Measurements from ENCODE around the gene FJX1. TPM values are rescaled to one million over a fixed set of nuclear protein-coding genes. Genes with fewer than 3 reads are reported as not detected.

The FJX1 gene, protein sequence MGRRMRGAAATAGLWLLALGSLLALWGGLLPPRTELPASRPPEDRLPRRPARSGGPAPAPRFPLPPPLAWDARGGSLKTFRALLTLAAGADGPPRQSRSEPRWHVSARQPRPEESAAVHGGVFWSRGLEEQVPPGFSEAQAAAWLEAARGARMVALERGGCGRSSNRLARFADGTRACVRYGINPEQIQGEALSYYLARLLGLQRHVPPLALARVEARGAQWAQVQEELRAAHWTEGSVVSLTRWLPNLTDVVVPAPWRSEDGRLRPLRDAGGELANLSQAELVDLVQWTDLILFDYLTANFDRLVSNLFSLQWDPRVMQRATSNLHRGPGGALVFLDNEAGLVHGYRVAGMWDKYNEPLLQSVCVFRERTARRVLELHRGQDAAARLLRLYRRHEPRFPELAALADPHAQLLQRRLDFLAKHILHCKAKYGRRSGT
- 39.0 and 45.0 TPM in 2 replicates for total RNA-seq

DNA sequence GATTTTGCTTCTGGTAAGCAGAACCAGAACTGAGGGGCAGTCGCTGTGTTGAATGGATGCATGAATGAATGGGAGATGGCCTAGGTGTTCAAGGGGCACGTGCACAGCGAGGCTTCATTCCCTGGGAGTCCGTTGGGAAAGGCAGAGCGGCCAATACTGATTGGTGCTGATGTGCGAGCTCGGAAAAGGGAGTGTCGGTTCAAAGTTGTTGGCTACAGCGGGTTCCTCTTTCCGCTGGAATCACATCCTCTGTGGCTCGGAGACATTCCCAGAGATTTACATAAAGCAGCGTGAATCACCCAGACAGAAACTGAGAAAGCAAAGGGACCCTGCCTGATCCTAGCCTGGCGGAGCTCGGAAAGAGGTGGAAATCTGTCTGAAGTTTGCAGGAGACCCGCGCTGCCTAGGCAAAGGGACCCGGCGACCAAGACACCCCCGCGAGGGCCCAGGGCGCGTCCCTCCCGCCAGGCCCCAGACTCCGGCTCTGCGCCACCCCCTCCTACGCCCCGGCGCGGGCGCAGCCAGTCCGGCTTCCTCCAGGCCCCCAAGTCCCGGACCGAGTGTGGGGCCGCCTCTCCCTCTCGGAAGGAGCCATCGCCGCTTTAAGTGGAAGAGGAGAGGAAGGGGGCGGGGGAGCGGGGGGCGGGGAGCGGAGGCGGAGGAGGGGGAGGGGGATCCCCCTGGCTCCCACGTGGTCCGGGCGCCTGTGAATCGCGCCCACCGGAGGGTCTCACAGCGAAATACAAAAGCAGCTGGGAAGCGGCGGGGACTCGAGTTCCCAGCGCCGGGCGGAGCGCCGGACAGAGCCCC, at the start of gene FJX1:
Gene FJX1 (plus strand): TSS at position 774 of the 810 bp plus-strand sequence. CDS start 177 bp downstream, outside the sequence.

DNA sequence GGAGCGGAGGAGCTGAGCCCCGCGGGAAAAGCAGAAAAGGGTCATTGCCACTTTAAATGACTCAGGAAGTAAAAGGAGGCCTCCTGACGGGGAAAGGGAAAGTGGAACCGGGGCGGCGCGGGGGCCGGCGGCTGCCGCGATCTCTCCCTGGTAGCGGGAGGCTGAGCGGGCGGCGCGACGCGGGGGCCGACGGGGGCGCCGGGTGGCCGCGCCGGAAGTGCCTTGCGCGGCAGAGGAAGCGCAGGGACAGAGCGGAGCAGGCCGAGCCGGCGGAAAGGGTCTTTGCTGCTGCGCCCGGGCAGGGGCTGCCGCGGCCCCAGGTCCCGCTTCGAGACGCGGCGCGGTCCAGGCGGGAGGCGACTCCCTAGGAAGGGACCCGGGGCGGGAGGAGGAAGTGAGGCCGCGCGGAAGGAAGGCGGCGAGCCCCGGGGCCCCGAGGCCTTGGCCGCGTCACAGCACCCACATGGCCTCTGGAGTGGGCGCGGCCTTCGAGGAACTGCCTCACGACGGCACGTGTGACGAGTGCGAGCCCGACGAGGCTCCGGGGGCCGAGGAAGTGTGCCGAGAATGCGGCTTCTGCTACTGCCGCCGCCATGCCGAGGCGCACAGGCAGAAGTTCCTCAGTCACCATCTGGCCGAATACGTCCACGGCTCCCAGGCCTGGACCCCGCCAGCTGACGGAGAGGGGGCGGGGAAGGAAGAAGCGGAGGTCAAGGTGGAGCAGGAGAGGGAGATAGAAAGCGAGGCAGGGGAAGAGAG, 44.6 kb downstream of the FJX1 start, which contains the start of gene TRIM44:
Gene TRIM44 (plus strand): TSS at position 127 of the 759 bp plus-strand sequence. CDS start 337 bp downstream, at position 464.

Other genes with a start within 250 kb of the FJX1 start
- not detected in 2 replicates for gene SLC1A2, start 198.9 kb upstream of the FJX1 start, total RNA-seq
- 0.32 and 1.7 TPM in 2 replicates for gene PAMR1, start 92.8 kb upstream of the FJX1 start, total RNA-seq
- 10.0 and 10.4 TPM in 2 replicates for gene TRIM44, start 44.3 kb downstream of the FJX1 start, total RNA-seq

Measured in epithelial cell of umbilical artery (primary cell).